GM19035 (cell line): Measurements from ENCODE around the gene TRIM40.

ENCODE experiments used
- ATAC-seq: cut with Tn5 transposase; IDR thresholded peaks from one replicate; pipeline ENCODE4 v1.9.1; 2021; ENCODE audit not compliant: unreplicated experiment

The TRIM40 gene, protein sequence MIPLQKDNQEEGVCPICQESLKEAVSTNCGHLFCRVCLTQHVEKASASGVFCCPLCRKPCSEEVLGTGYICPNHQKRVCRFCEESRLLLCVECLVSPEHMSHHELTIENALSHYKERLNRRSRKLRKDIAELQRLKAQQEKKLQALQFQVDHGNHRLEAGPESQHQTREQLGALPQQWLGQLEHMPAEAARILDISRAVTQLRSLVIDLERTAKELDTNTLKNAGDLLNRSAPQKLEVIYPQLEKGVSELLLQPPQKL

DNA sequence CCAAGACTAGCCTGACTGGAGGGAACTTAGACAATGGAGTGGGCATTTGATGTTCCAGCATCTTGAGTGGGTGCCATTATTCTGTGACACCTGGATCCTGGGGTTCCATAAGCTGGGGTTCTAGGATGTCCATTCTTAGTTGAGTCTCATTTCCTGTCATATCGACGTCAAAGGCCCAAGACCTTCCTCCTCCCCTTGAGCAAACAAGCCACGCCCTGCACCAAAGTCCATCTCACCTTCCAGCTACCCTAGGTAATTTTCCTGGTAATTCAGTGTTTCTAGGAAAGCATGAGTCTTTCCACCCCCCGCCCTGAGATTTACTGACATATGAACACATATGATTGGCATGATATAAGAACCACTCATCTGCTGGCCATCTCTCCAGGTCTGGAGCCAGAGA, at the start of gene TRIM40:
TSS of gene TRIM40 (plus strand) at position 384 of the 400 bp plus-strand sequence. CDS start 897 bp downstream, outside the sequence.
- ATAC-seq = no peak

DNA sequence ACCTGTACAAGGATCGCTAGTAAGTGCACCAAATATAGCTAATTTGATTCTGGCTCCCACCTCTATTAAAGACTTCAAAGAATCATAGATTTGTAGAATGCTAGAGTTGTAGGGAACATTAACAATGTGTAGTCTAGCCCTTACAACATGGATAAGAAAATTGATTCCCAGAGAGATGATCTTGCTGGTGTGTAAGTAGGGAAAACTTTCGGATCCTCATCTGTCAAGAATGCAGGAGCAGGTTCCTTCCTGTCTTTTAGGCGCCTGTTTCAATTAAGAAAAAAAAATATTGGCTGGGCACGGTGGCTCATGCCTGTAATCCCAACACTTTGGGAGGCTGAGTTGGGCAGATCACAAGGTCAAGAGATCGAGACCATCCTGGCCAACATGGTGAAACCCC, 48.1 kb upstream of the TRIM40 start:
- no peak for ATAC-seq

DNA sequence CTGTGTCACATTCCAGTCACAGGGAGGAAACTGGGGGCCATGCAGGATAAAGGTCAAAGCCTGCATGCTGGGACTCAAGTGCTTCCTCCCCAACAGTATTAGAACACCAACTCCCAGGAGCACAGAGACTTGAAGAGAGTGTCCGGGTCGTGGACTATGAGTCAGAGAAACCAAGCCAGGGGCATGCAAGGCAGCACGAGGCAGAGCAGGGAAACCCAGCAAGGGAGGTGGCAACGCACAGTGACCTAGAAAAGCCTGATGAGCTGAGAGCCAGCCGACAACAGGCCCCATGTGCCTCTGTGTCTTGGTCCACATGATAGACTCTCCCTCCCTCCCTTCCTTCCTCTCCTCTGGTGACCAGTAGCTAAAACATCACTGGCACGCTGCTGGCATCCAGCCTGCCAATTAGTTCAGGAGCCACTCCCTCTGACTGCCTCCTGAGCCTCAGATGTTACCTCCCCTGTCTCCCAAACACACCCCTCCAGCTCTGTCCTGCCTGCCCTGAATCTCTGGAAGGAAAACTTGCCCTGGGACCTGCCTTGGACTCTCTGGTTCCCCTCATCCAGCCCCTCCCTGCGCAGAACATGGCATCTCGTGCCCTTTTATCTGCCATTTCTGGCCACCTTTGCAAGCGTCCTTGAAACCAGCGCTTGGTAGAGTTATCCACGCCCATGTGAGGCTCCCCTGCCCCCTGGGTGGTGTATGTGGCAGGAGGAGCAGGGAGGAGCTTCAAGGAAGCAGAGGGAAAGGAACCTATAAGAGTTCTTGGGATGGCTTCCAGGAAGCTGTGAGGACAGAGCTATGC, 44.2 kb upstream of the TRIM40 start:
- ATAC-seq = no peak

DNA sequence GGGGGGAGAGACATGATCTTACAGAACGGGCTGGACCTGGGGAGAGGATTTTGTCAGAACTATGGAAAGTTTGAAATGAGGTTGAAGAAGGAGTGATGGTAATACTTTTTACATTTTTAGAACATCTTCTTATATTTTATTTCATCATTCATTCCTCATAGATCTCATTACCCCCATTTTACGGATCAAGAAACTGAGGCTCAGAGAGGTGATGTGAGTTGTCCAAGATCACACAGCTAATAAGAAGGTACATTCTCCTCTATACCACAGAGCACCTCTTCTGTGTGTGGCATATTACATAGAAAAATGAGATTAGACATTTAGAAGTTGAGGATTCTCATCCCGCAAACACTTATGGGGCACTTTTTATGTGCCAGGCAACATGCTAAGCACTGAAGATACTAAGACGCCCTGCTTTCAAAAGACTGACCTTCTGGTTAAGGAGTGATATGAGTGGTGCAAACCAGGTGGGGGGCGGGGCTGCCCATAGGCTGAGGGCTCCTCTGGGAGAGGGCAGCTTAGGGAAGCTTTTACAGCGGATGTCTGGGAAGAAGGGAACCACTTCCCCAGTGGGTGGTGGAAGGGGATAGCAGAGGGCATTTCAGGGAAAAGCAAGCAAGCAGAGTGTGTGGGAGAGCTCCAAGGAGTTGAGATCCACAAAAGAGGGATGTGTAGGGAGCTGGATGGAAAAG, 42.9 kb upstream of the TRIM40 start:
- no peak for ATAC-seq

DNA sequence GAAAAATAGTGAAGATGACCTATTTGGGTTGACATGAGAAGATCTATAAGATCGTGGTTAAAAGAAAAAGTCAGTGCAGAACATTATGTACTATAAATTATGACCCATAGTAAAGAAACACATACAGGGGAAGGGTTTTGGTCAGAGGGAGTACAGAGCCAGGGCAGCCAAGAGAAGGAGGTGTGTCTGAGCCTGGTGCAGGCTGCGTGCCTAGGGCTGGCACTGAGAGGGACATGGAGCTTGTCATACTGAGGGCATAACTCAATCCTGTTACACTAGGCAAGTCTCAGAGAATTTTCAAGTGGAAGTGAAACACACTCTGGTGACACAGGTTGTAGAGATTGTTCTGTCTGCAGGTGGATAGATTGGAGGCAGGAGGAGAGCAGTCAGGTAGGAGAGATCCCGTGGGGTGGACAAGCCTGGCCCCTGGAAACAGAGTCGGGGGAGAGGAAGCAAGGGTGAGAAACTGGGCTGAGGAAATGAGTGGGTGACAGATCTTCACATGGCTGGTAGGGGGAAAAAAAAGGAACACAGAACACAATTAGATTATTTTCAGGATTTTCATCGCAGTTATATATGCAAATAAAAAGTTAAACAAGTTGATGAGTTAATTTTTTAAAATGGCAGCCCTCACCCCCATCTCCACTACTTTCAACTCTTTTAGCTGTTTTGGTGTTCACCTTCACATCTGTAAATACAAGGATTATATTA, 41.8 kb upstream of the TRIM40 start:
- ATAC-seq = no peak

DNA sequence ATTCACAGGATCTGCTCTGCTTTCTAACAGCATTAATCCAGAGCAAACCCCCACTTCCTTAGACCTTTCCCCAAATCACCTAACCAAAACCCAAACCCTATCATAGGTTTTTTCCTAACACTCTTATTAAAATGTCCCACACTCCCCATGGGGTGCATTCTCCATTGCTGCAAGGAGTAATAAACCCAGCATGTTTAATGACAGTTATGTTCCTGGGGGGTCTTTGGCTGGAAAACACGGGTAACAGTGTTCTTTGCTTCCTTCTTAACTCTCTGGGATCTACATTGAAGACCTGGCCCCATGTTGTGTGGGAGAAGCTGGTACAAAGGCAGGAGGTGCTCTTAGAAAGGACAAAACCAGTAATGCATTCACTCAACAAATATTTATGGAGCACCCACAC, 39.1 kb upstream of the TRIM40 start:
- ATAC-seq = no peak

DNA sequence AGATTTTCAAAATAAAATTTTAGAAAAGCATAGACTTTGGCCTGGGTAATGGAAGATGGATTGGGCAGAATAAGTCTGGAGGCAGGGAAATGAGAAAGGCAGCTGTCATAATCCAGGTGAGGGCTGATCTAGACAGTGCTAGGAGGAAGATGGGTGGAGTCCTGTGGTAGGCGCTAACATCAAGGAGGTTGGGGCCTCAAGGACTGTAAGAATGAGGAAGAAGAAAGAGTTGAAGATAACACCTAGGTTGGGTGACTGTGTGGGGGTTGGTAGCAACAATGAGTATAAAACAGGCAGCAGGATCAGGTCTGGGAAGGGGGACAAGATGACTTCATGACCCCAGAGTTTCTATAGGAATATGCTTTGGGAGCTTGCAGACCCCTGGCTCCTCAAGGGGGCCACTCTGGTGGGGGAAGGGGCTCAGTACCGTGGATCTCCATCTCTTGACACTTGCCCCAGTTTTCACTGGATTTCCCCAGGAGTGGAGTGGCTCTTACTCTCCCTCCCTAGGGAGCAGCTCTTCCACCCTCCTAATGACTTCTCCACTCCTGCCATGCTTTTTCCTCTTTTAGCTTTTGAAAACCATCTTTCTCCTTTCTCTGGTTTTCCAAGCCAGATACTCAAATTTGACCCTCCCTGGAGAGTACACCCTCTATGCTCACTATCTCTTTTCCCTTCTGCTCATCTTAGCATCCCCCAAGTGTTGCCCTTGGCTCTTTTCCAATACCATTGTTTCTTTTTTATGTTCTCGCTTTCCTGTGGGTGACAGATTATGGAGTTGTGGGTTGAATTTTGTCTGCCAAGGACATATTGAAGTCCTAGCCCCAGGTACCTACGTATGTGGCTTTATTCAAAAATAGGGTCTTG, 37.8 kb upstream of the TRIM40 start:
- ATAC-seq = no peak

DNA sequence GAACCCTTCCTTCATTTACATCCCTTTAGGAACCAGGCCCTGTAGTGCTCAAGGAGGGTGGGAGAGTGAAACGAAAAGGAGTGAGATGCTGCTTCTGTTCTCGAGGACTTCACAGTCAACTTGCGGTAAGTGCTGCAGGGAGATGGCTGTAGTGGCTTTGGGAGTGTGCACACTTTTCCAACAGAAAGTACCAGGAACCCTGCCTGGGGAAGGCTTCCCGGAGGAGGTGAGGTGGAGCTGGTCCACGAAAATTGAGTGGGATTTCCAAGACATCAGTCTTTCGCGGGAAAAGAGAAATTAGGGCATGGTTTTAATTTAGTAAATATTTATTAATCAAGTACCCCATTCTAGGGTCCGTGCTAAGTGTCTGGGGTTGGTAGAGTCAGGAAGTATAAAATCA, 35.8 kb upstream of the TRIM40 start:
- no peak for ATAC-seq

DNA sequence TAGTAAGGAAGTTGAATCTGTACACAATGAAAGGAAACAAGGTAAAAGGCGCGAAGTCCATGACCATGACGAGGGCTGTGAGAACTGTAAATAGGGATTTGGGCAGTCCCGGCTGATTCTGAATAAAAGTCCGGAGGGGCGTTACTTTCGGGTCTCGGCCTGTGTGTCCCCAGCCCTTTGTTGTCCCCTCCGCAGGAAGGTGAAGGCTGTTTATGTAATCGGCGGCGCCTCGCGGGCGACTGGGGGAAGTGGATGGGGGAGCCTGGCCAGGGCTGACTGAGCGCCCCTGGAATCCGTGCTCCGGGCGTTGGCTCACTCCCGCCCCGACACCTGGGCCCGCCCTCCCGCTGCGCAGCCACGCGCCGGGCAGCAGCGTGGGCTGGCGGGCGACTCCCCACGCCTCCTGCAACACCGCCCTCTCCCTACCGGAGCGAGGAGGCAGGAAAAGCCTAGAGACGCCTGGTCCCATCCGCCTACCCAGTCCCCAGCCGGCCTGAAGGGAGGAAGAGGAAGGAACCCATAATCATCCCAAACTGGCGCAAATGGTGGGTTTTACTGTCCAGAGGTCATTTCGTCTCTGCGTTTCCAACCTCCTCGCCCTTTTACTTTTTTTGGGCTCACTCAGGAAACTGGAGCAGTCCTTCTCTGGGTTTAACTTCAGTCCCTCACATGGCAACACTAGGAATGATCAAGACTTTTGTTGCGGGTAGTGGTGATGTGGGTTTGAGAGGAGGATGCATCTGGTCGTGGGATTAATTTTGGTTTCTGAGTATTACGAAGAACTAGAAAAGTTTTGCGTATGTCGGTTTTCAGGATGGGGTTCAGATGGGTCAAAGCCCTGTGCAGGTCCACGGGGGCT, 35.1 kb upstream of the TRIM40 start:
- no peak for ATAC-seq

DNA sequence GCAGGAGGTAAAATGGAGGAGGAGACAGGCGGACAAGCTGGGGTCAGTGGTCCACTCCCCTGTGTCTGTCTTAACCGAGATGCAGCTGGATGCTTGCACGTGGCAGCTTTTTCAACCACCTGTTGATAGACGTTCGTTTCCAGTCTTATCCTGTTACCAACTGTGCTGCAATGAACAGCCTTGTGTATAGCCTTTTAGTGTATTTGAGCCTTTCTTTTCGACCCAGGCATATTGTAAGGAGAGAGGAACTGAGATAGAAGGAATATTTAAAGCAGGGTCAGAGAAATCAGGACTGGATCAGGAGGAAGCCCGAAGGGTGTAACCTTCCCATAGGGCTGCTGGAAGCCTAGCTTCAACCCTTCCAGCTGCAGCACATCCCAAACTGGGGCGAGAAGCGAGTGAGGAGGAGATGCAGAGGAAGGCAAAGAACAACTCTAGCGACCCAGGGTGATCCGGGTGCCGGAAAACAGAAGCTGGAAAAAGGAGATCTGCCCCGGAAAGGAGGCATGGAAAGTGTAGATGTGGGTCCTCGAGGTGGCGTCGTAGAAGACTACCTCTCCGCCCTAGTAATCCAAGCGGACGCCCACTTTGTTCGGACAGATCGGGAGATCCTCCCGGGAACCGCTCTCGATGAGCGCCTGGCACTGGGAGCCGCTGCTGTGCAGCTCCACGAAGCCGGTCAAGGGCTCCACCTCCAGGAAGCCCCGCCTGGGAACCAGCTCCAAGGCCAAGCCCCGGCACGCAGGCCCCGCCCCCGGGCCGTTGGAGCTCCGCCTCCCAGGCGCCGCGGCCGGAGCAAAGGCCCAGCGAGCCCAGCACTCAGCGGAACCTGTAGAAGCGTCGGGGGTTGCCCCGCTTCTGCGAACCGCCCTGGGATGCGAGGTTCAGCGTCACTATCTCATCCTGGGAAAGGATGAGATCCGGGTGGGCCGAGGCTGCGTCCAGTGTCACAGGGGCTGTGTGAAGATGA, 34.2 kb upstream of the TRIM40 start:
- ATAC-seq = peak; percentile 56

DNA sequence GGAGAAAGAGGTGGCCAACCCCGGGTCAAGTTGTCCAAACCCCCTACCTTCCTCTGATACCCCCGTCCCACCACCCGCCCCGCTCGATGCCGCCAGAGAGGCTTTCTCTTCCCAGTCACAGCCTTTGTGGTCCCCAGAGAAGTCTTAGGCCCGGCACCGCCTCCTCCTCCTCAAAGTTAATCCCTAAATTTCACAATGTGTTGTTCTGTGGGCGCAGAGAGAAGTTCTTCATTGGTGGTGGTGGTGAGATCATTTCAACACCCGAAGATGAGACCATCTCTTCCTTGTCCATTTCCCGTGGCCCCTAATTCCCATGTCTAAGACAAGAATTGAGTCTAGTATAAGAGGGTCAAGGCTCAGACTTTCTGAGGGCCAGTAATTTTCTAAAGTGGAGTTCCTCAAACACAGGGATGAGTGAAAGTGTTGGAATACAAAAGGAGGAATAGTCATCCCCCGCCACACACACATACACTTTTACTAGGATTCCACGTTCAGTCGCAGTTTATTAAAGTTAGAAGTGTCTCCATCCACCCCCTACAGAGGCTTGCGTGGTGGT, 33.4 kb upstream of the TRIM40 start:
- ATAC-seq = peak; percentile 11

DNA sequence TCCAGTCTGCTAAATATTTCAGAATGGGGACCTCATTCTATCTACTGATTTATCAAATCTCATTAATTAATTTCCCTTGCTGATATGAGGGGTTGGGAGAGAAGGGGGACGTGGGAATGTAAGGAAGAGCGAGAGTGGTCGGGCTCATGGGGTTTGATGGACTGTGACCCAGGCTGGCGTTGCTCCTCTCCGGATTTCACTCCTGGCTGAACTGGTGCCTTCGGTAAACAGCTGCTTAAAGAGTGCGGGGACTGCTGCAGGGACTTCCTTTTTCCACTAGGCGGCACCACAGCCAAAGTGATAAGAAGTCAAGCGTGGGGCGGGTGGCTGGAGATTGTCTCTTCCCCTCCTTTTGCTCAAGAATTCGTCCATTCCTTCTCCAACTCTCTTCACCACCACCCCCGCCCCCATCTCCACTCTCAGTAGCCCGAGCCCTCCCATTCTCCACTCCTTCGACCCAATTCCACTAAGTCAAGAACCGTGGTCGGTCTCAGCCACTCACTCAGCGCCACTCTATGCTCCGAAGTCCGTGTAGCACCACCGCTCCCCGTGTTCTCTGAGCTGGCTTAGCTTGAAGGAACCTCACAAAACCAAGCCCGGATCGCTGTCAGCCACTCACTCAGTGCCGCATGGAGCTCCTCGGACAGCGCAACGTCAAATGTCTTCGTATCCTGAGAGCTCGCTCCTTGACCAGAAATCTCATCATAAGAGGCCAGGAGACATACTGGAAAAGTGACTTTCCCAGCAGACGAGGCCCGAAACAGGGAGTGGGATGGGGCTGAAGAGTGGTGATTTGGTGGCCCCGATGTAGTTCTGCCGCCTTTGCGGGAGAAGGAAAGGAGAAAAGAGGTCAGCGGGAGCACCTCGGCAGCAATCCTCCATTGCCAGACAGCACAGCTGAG, 32.7 kb upstream of the TRIM40 start:
- peak; percentile 76 for ATAC-seq

DNA sequence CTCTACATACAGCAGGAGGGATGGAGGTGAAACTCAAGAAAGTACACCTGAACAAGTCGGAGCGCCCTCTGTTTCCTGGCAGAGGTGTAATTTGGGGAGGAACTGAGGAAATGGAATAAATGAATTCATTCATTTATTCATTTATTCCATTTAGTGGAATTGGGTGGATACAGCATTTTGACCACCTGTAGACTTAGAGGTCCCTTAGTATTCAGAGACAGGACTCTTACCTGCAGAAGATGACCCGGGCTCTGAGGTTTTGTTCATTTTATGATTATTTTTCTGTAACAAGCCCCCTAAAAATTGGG, 32.1 kb upstream of the TRIM40 start:
- no peak for ATAC-seq

DNA sequence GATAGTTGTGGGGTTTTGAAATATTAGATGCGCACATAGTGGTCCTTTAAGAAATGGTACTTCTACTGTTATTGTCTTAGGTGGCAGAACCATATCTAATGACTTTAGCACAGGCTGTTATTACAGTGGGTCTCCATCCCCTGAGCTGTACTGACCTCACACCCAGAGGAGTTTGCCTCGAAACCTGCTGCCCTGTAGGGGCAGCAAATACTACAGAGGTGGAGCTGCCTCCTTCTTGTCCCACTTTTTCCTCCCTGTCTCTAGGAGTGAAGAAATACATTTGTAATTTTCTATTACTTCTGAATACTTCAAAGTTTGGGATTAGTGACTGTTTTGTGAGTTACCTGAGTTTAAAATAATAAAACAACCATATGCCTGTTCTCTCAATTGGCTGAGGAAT, 31.3 kb upstream of the TRIM40 start:
- no peak for ATAC-seq

DNA sequence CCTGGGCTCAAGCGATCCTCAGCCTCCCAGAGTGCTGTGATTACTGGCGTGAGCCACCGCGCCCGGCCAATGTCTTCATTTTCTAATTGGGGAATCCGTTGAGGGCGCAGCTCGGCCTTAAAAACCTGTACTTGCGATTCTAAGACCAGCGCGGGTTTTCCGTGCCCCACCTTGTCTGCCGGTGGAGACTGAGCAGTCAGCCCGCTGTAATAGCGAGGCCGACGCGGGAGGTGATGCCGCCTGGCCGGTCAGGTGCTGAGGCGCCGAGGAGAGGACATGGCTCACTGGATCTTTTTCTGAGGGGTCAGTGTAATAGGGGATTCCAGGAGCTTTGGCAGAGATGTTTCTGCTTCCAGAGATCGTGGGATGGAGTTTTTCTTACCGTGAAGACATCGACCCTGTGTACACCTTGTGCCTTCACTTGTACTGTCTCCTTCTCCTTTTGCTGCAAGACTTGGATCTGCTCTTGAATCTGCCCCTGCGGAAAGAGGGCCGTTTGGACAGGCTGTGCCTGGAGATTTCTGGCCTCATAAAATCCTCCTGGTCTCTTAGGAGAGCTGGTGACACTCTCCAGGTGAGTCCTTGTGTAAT, 24.6 kb upstream of the TRIM40 start:
- ATAC-seq = no peak

DNA sequence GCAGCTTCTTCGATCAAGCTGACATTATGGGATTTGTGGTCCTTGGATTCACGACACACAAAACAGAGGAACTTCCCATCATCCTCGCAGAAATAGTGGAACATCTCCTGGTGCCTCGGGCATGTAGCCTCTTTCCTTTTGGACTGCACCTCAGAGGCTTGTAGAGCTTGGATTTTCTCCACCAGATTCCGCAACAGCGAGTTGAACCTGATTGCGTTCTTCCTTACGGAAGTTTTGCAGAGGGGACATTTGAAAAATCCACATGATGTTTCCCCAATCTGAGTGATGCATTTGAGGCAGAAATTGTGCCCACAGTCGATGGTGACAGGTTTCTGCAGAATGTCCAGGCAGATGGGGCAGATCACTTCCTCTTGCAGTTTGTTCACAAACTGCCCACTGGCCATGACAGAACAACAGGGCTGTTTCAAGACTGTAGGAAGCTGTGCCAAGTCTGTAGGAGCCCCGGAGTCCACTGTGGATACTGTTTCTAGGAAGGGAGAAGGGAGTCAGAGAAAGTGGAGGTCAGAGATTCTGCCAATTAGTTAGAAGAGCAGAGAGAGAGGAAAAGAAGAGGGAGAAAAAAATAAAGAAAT, 23.4 kb upstream of the TRIM40 start:
- no peak for ATAC-seq
